Stimulated activated naive CD8-positive, alpha-beta T cell treated with anti-CD3 and anti-CD28 coated beads, Interleukin-15, amount 100 ng/mL, for 72 hours (primary cell): ENCODE data around the gene TMC7.

Experiments
- ATAC-seq: fragments of 150-1000 bp; cut with Tn5 transposase; 2 replicates; pipeline ENCODE4 v1.10.0; 2021; ENCODE audit warnings: mild to moderate bottlenecking, moderate library complexity
- DNase-seq, 2 donors: peaks; one replicate each; pipeline ENCODE4 v3.0.0; 2021 to 2022
- H3K27ac Mint-ChIP-seq, 2 donors: one replicate each; pipeline ENCODE4 v1.8.0; 2022; ENCODE audit warnings: mild to moderate bottlenecking in 2 of 2, mixed read lengths in 2 of 2, moderate library complexity in 2 of 2
- H3K27me3 Mint-ChIP-seq: one replicate; pipeline ENCODE4 v1.8.0; 2022; ENCODE audit warnings: mixed read lengths
- H3K4me1 Mint-ChIP-seq: one replicate; pipeline ENCODE4 v1.8.0; 2022; ENCODE audit warnings: mild to moderate bottlenecking, mixed read lengths
- H3K4me3 Mint-ChIP-seq, 2 donors: one replicate each; pipeline ENCODE4 v1.8.0; 2022; ENCODE audit warnings: mild to moderate bottlenecking in 2 of 2, mixed read lengths in 2 of 2, moderate library complexity in 1 of 2
- H3K9me3 Mint-ChIP-seq, 2 donors: one replicate each; pipeline ENCODE4 v1.8.0; 2022; ENCODE audit warnings: mixed read lengths in 2 of 2

Gene TMC7

GRCh38 chr16:19106625-19107020 is 122.9 kb downstream of the TMC7 start:
- Mint-ChIP-seq H3K27ac (no peak overlapping the region), H3K9me3 (no peaks in the 10 kb centered on the region), H3K4me1 (peaks cover 6% of the 10 kb centered on the region), H3K27me3 (peaks cover 28% of the 10 kb centered on the region), H3K4me3 (no peak overlapping the region)
- ATAC-seq (no peak), DNase-seq (no peak)

GRCh38 chr16:19108409-19109287 is 124.9 kb downstream of the TMC7 start:
- ATAC-seq (no peak), DNase-seq (no peak)
- peaks cover 10% of the 10 kb centered on the region for H3K4me1 Mint-ChIP-seq
- H3K27ac Mint-ChIP-seq, result peak overlapping the region in 1 of 2 donors; percentile 89
- no peak overlapping the region for H3K4me3 Mint-ChIP-seq
- H3K9me3 Mint-ChIP-seq, result no peaks in the 10 kb centered on the region
- H3K27me3 Mint-ChIP-seq, result peaks cover 47% of the 10 kb centered on the region

GRCh38 chr16:19109288-19109664 is 125.5 kb downstream of the TMC7 start:
- no peak overlapping the region for H3K4me3 Mint-ChIP-seq
- peaks cover 11% of the 10 kb centered on the region for H3K4me1 Mint-ChIP-seq
- peaks cover 53% of the 10 kb centered on the region for H3K27me3 Mint-ChIP-seq
- peak overlapping the region in 1 of 2 donors; percentile 71 for H3K27ac Mint-ChIP-seq
- DNase-seq, result no peak
- H3K9me3 Mint-ChIP-seq, result no peaks in the 10 kb centered on the region
- ATAC-seq, result no peak

DNA sequence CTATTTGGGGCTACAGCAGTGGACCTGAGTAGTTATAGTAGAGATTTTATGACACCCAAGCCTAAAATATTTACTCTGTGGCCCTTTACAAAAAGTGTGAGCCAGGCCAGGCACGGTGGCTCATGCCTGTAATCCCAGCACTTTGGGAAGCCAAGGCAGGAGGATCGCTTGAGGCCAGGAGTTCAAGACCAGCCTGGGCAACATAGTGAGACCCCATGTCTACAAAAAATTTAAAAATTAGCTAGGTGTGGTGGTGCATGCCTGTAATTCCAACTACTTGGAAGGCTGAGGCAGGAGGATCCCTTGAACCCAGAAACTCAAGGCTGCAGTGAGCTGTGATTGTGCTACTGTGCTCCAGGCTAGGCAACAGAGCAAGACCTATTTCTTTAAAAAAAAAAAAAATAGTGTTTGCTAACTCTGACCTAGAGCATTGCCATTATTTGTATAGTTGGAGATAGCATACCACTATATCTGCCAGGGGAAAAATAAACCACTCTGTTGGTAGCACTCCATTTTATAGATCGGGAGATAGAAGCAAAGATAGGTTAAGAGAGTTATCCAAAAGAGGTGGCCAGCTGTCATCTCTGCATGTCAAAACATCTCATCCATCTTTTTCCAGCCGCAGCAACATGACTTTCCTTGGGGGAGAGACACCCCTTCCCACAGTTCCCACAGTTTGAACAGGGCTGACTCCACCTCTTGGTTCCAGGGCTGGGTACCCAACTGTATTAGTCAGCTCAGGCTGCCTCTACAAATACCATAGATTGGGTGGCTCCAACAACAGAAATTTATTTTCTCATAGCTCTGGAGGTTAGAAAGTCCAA is 127.0 kb downstream of the TMC7 start:
- Mint-ChIP-seq H3K4me3 (no peak overlapping the region), H3K27me3 (peaks cover 68% of the 10 kb centered on the region), H3K27ac (no peak overlapping the region), H3K4me1 (peaks cover 11% of the 10 kb centered on the region), H3K9me3 (no peaks in the 10 kb centered on the region)
- DNase-seq (no peak), ATAC-seq (no peak)

GRCh38 chr16:19112099-19112407 is 128.3 kb downstream of the TMC7 start:
- Mint-ChIP-seq H3K27ac (no peak overlapping the region), H3K4me1 (peaks cover 12% of the 10 kb centered on the region), H3K4me3 (no peak overlapping the region), H3K27me3 (peaks cover 76% of the 10 kb centered on the region), H3K9me3 (no peaks in the 10 kb centered on the region)
- no peak for ATAC-seq
- no peak for DNase-seq
